ENCODE measurements around the gene SLC6A19.

SLC6A19 gene

DNA sequence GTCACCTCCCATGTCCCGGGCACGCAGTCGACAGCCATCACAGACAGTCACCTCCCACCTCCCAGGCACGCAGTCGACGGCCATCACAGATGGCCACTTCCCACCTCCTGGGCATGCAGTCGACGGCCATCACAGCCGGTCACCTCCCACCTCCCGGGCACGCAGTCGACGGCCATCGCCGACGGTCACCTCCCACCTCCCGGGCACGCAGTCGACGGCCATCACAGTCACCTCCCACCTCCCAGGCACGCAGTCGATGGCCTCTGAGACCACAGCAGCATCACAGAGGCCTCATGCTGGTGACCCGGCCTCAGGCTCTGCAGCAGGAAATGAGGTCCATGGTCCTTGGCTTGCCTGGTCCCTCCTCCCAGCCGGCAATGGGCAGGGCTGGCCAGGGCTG, 5.5 kb upstream of the SLC6A19 start:
- TF ChIP-seq, protein P1, sequence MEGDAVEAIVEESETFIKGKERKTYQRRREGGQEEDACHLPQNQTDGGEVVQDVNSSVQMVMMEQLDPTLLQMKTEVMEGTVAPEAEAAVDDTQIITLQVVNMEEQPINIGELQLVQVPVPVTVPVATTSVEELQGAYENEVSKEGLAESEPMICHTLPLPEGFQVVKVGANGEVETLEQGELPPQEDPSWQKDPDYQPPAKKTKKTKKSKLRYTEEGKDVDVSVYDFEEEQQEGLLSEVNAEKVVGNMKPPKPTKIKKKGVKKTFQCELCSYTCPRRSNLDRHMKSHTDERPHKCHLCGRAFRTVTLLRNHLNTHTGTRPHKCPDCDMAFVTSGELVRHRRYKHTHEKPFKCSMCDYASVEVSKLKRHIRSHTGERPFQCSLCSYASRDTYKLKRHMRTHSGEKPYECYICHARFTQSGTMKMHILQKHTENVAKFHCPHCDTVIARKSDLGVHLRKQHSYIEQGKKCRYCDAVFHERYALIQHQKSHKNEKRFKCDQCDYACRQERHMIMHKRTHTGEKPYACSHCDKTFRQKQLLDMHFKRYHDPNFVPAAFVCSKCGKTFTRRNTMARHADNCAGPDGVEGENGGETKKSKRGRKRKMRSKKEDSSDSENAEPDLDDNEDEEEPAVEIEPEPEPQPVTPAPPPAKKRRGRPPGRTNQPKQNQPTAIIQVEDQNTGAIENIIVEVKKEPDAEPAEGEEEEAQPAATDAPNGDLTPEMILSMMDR (IDR thresholded peaks at IDR 0.05): no peak

DNA sequence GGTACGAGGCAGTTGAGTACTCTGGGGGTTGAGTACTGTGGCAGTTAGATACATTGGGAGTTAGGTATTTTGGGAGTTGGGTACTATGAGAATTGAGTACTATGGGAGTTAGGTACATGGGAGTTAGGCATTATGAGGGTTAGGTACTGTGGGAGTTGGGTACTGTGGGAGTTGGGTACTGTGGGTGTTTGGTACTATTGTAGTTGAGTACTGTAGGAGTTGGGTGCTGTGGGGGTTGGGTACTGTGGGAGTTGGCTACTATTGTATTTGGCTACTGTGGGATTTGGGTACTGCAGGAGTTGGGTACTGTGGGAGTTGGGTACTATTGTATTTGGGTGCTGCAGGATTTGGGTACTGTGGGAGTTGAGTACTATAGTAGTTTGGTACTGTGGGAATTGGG, 4.8 kb upstream of the SLC6A19 start:
- TF ChIP-seq, protein P1 (IDR thresholded peaks at IDR 0.05): no peak

DNA sequence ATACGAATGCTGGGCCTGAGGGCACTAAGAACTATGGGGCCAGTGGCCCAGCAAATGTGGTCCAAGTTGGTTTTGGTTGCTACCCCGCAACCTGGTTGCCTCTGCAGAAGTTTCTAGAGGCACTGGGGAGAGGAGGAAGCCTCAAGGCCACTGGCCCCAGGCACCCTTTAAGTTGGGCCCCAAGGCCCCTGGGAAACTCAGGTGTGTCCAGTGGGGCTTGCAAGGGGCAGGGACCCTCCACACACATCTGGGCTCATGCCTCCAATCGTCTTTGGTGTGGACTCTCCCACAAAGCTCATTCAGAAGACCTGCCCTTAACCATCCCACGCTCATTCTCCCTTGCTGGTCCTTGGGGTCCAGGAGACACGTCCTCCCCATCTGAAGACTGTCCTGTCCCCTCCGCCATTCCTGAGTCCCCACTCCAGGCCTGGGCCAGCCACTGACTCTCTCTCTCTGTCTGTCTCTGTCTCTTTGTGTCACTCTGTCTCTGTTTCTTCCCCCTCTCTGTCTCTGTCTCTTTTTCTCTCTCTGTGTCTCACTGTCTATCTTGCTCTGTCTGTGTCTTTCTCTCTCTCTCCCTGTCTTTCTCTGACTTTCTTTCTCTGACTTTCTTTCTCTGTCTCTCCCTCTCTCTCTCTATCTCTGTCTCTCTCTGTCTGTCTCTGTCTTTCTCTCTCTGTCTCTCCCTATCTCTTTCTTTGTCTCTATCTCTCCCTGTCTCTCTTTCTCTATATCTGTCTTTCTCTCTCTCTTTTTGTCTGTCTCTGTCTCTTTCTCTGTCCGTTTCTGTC, 3.3 kb upstream of the SLC6A19 start:
- TF ChIP-seq, protein P1 (IDR thresholded peaks at IDR 0.05): no peak

DNA sequence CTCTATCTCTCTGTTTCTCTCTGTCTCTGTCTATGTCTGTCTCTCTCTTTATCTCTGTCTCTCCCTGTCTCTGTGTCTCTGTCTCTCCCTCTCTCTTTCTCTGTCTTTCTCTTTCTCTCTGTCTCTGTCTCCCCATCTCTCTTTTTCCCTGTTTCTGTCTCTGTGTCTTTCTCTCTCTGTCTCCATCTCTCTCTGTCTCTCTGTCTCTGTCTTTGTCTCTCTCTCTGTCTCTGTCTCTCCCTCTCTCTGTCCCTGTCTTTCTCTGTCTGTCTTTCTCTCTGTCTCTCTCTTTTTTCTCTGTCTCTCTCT, 2.1 kb upstream of the SLC6A19 start:
- TF ChIP-seq, protein P1 (IDR thresholded peaks at IDR 0.05): no peak

DNA sequence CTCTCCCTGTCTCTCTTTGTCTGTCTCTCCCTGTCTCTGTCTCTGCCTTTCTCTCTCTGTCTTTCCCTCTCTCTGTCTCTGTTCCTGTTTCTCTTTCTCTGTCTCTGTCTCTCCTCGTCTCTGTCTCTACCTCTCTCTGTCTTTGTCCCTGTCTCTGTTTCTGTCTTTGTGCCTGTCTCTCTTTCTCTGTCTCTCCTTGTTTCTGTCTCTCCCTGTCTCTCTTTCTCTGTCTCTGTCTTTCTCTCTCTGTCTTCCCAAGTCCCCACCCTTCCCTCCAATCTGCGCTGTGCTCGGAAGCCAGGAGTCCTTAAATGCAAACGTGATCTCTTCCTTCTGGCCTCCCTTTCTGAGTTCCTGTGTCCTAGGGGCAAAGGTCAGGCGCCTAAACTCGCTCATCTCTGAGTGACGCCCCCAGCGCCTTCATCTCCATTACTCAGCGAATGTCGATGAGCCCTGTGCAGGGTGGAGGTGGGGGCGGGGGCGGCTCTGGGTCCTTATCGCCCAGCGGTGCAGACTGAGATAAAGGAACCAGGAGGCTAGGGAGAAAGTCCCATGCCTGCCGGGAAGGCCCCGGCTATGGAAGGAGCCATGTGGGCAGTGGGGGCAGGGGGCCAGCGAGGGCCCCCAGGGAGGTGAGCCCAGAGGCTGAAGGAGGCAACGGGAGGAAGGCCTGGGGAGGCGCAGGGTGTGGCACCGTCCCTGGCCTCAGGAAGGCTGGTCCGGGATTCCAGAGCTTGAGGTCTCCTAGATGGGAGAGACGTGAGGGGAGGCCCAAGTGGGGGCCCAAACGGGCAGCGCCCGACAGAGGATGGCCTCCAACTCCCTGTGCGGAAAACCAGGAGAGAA, 1.5 kb upstream of the SLC6A19 start:
- TF ChIP-seq, protein P1 (IDR thresholded peaks at IDR 0.05): no peak

DNA sequence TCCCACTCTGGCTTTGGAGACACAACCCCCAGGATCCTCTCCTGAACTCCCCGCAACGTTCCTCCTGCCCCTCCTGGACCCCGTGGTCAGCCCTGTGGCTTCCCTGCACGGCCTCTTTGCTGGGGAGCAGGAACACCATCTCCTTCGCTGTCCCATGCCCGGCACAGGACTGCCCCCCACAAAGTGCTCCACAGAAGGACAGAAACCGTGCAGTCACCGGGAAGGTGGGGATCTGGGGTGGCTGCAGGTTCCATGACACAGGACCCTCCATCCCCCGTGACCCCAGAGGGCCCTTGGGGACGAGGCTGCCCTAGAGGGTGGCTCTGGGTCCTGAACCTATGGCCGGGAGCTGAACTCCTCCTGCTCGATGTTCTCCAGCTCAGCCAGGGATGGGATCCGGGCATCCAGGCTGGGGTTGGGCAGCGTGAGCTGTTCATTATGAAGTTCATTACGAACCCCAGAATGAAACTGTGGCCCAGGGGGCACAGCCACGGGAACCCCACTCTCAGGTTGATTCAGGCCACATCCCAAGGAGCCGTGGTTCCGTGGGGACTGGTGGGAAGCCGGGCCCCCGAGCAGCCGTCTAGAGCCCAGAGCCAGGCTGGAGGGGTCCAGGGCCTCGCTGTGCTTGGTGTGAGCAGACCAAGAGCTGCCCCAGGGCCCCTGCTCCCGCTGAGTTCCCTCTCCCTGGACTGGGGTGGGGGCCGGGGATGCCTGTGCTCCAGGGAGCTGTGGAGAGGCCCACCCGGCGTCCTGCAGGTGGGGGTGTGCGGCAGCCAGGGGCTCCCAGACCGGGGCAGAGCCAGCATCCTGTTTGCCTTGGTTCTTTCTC, 684 bp upstream of the SLC6A19 start:
- TF ChIP-seq, protein P1 (IDR thresholded peaks at IDR 0.05): no peak

DNA sequence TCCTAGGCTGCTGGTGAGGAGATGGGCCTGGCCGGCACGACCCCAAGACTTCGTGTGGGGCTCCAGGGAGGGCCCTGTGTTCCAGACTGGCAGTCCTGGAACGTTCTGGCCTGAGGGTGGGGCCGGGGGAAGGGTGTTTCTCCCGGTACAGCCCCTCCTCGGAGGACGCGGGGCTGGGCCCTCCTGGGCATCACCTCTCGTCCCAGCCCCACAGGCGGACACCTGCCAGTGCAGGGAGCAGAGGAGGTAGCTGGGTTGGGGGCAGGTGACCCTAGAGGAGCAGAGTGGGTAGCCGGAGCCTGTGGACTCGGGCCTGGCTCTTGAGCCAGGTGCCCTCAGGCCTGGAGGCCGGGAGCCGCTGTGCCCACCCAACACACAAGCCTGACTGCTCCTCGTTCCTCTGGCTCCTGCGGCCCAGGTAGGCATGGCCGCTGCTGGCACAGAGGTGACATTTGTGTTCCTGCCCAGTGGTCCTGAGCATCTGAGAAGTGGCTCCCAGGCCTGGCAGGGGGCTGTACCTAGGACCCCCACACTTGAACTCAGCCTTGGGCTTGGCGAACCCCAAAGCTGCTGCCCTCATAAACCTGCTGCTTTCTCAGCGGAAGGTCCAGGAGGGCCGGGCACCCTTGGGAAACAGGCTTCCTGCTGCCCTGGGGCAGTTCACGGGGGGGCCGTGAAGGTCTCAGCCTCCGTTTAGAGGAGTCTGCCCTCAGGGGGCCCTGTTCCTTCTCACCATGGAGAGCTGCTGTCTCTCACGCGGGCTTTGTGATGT, 817 bp downstream of the SLC6A19 start:
- TF ChIP-seq, protein P1 (IDR thresholded peaks at IDR 0.05): no peak
